NT2/D1 (cell line): Measurements from ENCODE around the gene SIDT1.

Experiments used
- DNase-seq: peaks from one replicate; pipeline ENCODE4 v3.0.0-alpha.2; 2011; ENCODE audit warnings: low read depth, low spot score
- H3K27me3 ChIP-seq: 2 replicates; pipeline ENCODE4 v1.6.0; 2011; ENCODE audit warnings: mild to moderate bottlenecking; ENCODE audit not compliant: insufficient read length, insufficient read depth
- H3K36me3 ChIP-seq: 2 replicates; pipeline ENCODE4 v1.6.1; 2011; ENCODE audit warnings: mild to moderate bottlenecking, low read length, mixed read lengths; ENCODE audit not compliant: insufficient read depth, insufficient read length
- H3K4me1 ChIP-seq: 2 replicates; pipeline ENCODE4 v1.5.1; 2011; ENCODE audit not compliant: insufficient read depth, insufficient read length
- H3K4me3 ChIP-seq: 2 replicates; pipeline ENCODE4 v1.5.1; 2011; ENCODE audit warnings: low read depth; ENCODE audit not compliant: insufficient read length
- H3K9ac ChIP-seq: 2 replicates; pipeline ENCODE4 v1.6.0; 2011; ENCODE audit warnings: low read depth; ENCODE audit not compliant: insufficient read length
- H3K9me3 ChIP-seq: 2 replicates; pipeline ENCODE4 v1.5.1; 2011; ENCODE audit warnings: mild to moderate bottlenecking, low read length; ENCODE audit not compliant: insufficient read depth
- SUZ12 ChIP-seq: IDR thresholded peaks from 2 replicates; pipeline ENCODE4 v1.6.1; 2011; ENCODE audit not compliant: insufficient read length, insufficient read depth; ENCODE audit errors: extremely low read depth
- YY1 ChIP-seq: IDR thresholded peaks from 2 replicates; pipeline ENCODE4 v1.6.1; 2011; ENCODE audit not compliant: insufficient read length, insufficient read depth
- ZNF274 ChIP-seq: IDR thresholded peaks from 2 replicates; pipeline ENCODE4 v1.6.1; 2011; ENCODE audit warnings: mild to moderate bottlenecking, low read depth, low read length

Gene SIDT1

GRCh38 chr3:113606539-113607218 lies 74.3 kb downstream of the SIDT1 start:
- H3K4me3 ChIP-seq: no peak overlapping the region
- no peaks in the 10 kb centered on the region for H3K9me3 ChIP-seq
- H3K9ac ChIP-seq: no peak overlapping the region
- no peaks in the 10 kb centered on the region for H3K36me3 ChIP-seq
- no peaks in the 10 kb centered on the region for H3K27me3 ChIP-seq
- DNase-seq: no peak
- no peak for TF ChIP-seq SUZ12
- TF ChIP-seq YY1: no peak
- TF ChIP-seq ZNF274: no peak
- peaks cover 8% of the 10 kb centered on the region for H3K4me1 ChIP-seq

- no peak for TF ChIP-seq SUZ12
- Histone ChIP-seq H3K4me1 (peaks cover 8% of the 10 kb centered on the region), H3K36me3 (no peaks in the 10 kb centered on the region), H3K9me3 (no peaks in the 10 kb centered on the region), H3K27me3 (no peaks in the 10 kb centered on the region), H3K9ac (no peak overlapping the region), H3K4me3 (no peak overlapping the region)
- DNase-seq: no peak
Measured at GRCh38 chr3:113607219-113607596, 74.9 kb downstream of the SIDT1 start.

GRCh38 chr3:113614402-113614801 lies 82.0 kb downstream of the SIDT1 start:
- Histone ChIP-seq H3K4me3 (no peak overlapping the region), H3K27me3 (no peaks in the 10 kb centered on the region), H3K4me1 (no peaks in the 10 kb centered on the region), H3K9ac (no peak overlapping the region), H3K9me3 (no peaks in the 10 kb centered on the region), H3K36me3 (no peaks in the 10 kb centered on the region)
- TF ChIP-seq ZNF274 (no peak), YY1 (no peak), SUZ12 (no peak)
- no peak for DNase-seq

- Histone ChIP-seq H3K4me3 (no peak overlapping the region), H3K9ac (no peak overlapping the region), H3K4me1 (no peaks in the 10 kb centered on the region), H3K9me3 (no peaks in the 10 kb centered on the region), H3K36me3 (no peaks in the 10 kb centered on the region), H3K27me3 (no peaks in the 10 kb centered on the region)
- TF ChIP-seq SUZ12: no peak
- TF ChIP-seq YY1: no peak
- no peak for TF ChIP-seq ZNF274
- DNase-seq: no peak
Measured at GRCh38 chr3:113615976-113616375, 83.6 kb downstream of the SIDT1 start.

GRCh38 chr3:113617726-113618125 lies 85.4 kb downstream of the SIDT1 start:
- Histone ChIP-seq H3K9me3 (no peaks in the 10 kb centered on the region), H3K27me3 (no peaks in the 10 kb centered on the region), H3K9ac (no peak overlapping the region), H3K4me3 (no peak overlapping the region), H3K4me1 (no peaks in the 10 kb centered on the region), H3K36me3 (no peaks in the 10 kb centered on the region)
- no peak for DNase-seq
- TF ChIP-seq YY1: no peak
- no peak for TF ChIP-seq SUZ12
- no peak for TF ChIP-seq ZNF274

- Histone ChIP-seq H3K4me1 (no peaks in the 10 kb centered on the region), H3K36me3 (no peaks in the 10 kb centered on the region), H3K4me3 (no peak overlapping the region), H3K9me3 (no peaks in the 10 kb centered on the region), H3K27me3 (no peaks in the 10 kb centered on the region), H3K9ac (no peak overlapping the region)
- DNase-seq: no peak
- TF ChIP-seq YY1 (no peak), SUZ12 (no peak)
Measured at GRCh38 chr3:113620091-113620490, 87.7 kb downstream of the SIDT1 start.

GRCh38 chr3:113623324-113623723 lies 91.0 kb downstream of the SIDT1 start:
- Histone ChIP-seq H3K27me3 (no peaks in the 10 kb centered on the region), H3K4me3 (no peak overlapping the region), H3K9ac (no peak overlapping the region), H3K9me3 (no peaks in the 10 kb centered on the region), H3K36me3 (no peaks in the 10 kb centered on the region), H3K4me1 (no peaks in the 10 kb centered on the region)
- no peak for DNase-seq
- no peak for TF ChIP-seq SUZ12
- TF ChIP-seq YY1: no peak
- TF ChIP-seq ZNF274: no peak

GRCh38 chr3:113623811-113624210 lies 91.5 kb downstream of the SIDT1 start:
- H3K4me3 ChIP-seq: no peak overlapping the region
- no peak for DNase-seq
- TF ChIP-seq ZNF274 (no peak), SUZ12 (no peak), YY1 (no peak)
- H3K9me3 ChIP-seq: no peaks in the 10 kb centered on the region
- no peaks in the 10 kb centered on the region for H3K27me3 ChIP-seq
- no peaks in the 10 kb centered on the region for H3K4me1 ChIP-seq
- H3K9ac ChIP-seq: no peak overlapping the region
- H3K36me3 ChIP-seq: no peaks in the 10 kb centered on the region
